Gastroesophageal sphincter (tissue), 3 donors: ENCODE measurements around the gene WDR64.

ENCODE experiments used
- CTCF ChIP-seq, 4 experiments: fragments of 200-600 bp in 2 of 4; fragments of 450-650 bp in 2 of 4; sonication (generic) in 1 of 4; IDR thresholded peaks; one replicate each; pipeline ENCODE4 v1.5.1; 2017 to 2019; ENCODE audit warnings: antibody characterized with exemption in 4 of 4, mild to moderate bottlenecking in 2 of 4, moderate library complexity in 2 of 4
- EP300 ChIP-seq: sonication (generic); formaldehyde crosslinking; IDR thresholded peaks from one replicate; pipeline ENCODE4 v1.6.1; 2017; ENCODE audit warnings: antibody characterized with exemption, mild to moderate bottlenecking
- POLR2A ChIP-seq, 2 donors: fragments of 450-650 bp; IDR thresholded peaks; one replicate each; pipeline ENCODE4 v1.6.1; 2017; ENCODE audit warnings: antibody characterized with exemption in 2 of 2, mild to moderate bottlenecking in 2 of 2, moderate library complexity in 1 of 2
- POLR2AphosphoS5 ChIP-seq: sonication (generic); formaldehyde crosslinking; IDR thresholded peaks from one replicate; pipeline ENCODE4 v1.6.1; 2017; ENCODE audit warnings: antibody characterized with exemption

DNA sequence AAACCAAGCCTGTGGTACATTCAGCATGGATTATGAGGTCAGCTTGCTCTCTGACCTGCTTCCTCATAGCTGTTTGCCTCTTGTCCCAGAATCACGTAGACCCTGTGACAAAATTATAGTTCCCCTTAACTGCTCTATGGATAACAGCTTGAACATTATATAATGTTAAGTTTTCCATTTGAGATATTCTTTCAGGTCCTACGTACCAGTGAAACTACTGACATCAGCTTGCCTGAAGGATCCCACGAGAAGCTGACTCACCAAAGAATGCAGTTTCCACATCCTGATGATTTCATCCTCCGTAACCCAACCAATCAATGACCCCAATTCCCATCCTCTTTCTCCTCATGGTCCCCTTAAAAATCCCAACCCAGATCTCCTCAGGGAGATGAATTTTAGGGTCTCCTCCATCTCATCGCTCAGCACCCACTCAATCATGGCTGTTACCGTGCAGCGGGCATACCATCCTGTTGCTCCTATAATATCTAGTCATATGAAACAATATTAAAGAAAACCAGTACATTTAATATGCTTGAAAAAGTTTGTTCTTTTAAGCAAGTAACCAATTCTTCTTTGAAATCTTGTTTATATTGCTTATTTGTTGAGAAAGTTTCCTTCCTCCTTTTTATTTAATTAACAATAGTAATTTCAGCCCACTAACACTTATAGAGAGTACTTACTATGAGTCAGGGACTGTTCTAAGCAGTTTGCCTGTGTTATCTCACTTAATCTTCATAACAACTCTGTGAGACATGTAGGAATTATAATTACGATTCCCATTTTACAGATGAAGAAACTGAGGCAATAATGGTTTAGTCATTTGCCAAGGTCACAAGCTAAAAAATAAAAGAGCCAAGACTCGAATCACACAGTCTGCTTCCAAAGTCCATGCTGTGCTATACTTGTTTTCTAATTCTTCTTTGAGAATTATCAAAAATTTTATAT lies 39.3 kb upstream of the WDR64 start:
- TF ChIP-seq CTCF (IDR thresholded peaks at IDR 0.05) (no peak), POLR2AphosphoS5 (no peak), EP300 (no peak), POLR2A (IDR thresholded peaks at IDR 0.05) (no peak)
